HG03066 (cell line): ENCODE measurements around the gene STK16.
"Not testable (repeated sequence)": the region's sequence is repeated elsewhere in the genome, so short reads cannot be mapped to it uniquely, and the experiment has no call there.

Source experiments
- ATAC-seq: cut with Tn5 transposase; IDR thresholded peaks from one replicate; pipeline ENCODE4 v1.9.1; 2021; ENCODE audit warnings: low read depth; ENCODE audit not compliant: unreplicated experiment

The STK16 gene

GRCh38 chr2:219245148-219245898, at the start of gene STK16, which contains the start of gene GLB1L:
STK16 (plus strand) TSS chr2:219245479; CDS start chr2:219246000, 521 bp downstream.
GLB1L (minus strand) TSS chr2:219245444; CDS start chr2:219243573, 1,871 bp downstream.
- peak; percentile 73 for ATAC-seq

DNA sequence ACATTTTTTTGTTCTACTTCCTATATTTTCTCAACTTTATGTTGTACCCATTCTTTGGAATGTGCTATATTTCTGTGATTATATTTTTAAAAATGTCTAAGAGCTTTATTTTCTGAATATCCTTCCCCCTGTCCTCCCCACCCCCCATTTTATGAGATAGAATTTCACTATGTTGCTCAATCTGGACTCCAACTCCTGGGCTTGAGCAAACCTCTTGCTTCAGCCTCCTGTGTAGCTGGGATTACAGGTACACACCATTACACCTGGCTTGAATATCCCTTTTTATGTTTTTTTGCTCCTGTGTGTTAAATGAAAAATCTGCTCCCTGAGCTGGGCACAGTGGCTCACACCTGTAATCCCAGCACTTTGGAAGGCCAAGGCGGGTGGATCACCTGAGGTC, 47.9 kb upstream of the STK16 start:
- no peak for ATAC-seq

GRCh38 chr2:219198974-219199373, 46.3 kb upstream of the STK16 start:
- ATAC-seq, result no peak

GRCh38 chr2:219199470-219200211, 45.6 kb upstream of the STK16 start:
- no peak for ATAC-seq

DNA sequence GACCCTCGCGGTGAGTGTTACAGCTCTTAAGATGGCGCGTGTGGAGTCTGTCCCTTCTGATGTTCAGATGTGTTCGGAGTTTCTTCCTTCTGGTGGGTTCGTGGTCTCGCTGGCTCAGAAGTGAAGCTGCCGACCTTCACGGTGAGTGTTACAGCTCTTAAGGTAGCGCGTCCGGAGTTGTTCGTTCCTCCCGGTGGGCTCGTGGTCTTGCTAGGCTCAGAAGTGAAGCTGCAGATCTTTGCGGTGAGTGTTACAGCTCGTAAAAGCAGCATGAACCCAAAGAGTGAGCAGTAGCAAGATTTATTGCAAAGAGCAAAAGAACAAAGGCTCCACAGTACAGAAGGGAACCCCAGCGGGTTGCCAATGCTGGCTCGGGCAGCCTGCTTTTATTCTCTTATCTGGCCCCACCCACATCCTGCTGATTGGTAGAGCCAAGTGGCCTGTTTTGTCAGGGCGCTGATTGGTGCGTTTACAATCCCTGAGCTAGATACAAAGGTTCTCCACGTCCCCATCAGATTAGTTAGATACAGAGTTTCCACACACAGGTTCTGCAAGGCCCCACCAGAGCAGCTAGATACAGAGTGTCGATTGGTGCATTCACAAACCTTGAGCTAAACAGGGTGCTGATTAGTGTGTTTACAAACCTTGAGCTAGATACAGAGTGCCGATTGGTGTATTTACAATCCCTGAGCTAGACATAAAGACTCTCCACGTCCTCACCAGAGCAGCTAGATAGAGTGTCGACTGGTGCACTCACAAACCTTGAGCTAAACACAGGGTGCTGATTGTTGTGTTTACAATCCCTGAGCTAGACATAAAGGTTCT, 44.6 kb upstream of the STK16 start:
- not testable (repeated sequence) for ATAC-seq

- not testable (repeated sequence) for ATAC-seq
These were observed 43.9 kb upstream of the STK16 start for GRCh38 chr2:219201331-219201730.

DNA sequence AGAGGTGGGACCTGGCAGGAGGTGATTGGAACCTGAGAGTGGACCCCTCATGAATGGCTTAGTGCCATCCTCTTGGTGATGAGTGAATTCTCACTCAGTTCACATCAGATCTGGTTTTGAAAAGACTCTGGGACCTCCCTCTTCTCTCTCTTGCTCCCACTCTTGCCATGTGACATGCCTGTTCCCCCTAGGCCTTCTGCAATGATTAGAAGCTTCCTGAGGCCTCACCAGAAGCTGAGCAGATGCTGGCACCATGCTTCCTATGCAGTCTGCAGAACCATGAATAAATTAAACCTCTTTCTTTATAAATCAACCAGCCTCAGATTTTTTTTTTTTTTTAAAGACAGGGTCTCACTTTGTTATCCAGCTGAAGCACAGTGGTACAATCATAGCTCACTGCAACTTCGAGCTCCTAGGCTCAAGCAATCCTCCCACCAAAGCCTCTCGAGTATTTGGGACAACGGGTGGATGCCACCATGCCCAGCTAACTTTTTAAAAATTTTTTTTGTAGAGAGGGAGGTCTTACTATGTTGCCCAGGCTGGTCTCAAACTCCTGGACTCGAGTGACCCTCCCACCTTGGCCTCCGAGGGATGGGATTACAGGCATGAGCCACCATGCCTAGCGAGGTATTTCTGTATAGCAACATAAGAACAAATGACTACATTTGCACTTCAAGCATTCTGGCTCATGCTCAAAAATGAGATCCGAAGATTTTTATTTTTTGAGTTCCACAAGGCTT, 40.7 kb upstream of the STK16 start:
- no peak for ATAC-seq

DNA sequence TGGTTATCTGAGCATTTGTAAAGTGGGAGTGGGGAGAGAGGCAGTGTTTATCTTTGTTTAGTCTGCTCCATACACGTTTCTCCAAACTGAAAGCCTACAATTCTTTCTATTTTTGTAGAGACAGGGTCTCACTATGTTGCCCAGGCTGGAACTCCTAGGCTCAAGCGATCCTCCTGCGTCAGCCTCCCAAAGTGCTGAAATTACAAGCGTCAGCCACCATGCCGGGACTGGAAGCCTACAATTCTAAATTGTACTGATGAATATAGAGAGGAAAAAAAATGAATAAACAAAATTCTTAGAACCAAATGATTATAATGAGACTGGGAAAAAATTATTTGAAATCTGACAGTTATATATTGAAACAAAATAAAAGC, 40.1 kb upstream of the STK16 start:
- no peak for ATAC-seq

DNA sequence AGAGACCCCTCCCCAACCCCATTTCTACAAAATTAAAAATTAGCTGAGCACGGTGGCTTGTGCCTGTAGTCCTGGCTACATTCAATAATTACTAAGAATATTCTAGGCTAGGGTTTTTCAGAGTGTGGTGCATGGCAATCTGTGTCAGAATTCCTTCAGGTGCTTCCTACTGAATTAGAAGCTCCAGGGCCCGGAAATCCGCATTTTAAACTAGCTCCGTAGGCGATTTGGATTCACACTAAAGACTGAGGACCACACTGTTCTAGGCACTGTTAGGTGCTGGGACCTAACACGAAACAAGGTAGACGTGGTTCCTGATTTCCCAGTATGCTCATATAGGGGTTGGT, 39.3 kb upstream of the STK16 start:
- ATAC-seq, result no peak

DNA sequence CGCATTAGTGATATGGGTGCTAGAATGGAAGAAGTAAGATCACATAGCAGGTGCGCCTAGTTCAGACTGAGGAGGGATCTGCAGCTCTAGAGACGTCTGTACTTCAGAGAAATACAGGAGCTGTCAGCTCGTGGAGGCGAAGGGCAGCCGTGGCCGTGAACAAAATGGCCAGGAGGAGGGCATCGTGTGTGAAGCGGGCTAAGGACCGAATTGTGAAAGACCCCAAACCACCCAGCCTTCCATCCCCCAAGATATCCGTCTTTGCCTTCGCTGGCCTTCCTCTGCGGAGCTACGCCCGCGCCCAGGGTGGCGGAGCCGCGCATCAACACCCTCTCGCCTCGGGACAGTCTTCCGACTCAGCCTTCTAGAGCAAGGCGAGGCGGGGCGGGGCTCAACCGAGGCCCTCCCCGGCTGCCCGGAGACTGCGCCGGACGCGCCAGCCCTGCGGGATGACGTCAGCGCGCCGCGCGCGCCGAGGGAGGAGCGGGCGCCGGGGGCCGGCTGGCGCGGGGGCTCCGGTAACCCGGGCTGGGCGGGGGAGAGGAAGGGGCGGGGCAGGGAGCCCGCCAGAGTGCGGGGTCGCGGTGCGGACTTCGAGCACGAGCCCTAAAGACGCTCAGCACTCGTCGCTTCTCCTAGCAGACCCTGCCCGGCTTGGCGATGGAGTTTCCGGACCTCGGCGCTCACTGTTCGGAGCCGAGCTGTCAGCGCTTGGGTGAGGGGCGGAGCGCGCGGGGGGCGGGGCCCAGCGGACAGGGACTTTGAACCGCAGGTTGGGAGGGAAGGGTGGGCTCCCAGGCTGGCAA, 38.7 kb upstream of the STK16 start, which contains the start of gene ZFAND2B:
TSS of gene ZFAND2B (plus strand) at position 455 of the 806 bp plus-strand sequence. CDS start at position 661, 206 bp downstream.
- ATAC-seq, result peak; percentile 96

DNA sequence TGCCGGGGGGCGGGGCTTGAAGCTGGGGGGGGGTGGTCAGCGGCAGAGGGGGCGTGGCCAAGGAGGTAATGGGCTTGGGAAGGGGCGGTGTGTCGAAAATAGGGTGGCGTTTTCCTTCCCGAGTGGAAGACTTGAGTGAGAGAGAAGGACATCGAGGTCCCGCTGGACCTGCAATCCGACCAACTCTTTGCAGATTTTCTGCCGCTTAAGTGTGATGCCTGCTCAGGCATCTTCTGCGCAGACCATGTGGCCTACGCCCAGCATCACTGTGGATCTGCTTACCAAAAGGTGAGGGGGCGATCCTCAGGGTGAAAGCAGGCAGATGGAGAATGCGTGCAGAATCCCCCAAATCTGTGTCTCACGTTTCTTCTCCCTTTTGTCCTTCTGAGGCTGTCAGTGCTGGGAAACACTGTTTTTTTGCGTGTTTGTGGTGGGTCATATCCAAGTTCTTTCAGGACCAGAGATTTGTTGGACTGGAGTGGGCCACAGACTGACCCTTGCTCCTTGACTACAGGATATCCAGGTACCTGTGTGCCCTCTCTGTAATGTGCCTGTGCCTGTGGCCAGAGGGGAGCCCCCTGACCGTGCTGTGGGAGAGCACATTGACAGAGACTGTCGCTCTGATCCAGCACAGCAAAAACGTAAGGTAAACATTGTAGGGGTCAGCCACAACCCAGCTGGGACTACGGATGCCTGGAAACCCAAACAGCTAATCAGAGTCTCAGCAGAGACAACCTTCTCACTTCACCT, 38.0 kb upstream of the STK16 start:
- no peak for ATAC-seq

- ATAC-seq, result no peak
These were observed 37.2 kb upstream of the STK16 start for GRCh38 chr2:219207884-219208740.

- ATAC-seq, result no peak
These were observed 35.8 kb upstream of the STK16 start for GRCh38 chr2:219209236-219210195.

DNA sequence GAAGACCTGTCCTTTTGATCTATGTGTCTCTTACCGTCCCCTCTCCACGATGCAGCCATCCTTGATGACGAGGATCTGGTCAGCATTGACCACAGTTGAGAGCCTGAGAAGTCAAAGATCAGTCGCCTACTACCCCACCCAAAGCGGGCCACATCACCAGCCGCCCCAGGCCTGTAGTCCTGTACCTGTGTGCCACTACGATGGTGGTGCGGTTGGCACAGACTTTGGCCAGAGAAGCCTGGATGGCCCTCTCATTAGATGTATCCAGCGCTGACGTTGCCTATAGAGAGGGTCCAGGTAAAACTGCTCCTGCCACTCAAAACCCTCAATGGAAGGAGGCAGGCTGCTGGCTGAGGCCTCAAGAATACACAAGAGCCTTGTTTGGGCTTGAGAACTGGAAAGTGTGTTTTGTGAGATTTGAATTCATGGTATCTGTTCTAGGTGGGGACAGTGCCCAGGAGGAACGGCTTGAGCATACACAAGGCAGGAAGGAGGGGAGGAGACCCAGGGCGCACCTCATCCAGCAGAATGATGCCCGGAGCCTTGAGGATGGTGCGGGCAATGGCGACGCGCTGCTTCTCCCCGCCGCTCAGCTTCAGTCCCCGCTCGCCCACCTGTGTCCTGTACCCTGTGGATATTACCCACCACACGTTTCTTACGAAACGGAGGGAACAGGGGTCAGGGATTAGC, 34.9 kb upstream of the STK16 start:
- no peak for ATAC-seq

DNA sequence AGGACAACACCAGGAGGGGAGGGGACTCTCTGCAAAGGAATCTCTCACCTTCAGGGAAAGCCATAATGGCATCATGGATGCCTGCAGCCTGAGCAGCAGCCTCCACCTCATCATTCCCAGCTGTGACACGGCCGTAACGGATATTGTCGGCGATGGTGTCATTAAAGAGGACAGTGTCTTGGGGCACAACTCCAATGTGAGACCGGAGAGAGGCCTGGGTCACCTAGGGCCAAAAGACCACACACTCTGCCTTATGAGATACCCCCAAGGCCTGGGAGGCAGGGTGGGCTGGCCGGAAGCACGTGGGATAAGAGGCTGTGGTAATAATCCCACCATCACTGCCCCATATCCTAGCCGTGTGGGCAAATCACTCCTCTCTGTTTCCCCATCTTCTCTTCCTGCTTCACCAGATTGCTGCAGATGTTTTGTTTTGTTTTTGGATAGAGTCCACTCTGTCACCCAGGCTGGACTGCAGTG, 34.4 kb upstream of the STK16 start:
- no peak for ATAC-seq

DNA sequence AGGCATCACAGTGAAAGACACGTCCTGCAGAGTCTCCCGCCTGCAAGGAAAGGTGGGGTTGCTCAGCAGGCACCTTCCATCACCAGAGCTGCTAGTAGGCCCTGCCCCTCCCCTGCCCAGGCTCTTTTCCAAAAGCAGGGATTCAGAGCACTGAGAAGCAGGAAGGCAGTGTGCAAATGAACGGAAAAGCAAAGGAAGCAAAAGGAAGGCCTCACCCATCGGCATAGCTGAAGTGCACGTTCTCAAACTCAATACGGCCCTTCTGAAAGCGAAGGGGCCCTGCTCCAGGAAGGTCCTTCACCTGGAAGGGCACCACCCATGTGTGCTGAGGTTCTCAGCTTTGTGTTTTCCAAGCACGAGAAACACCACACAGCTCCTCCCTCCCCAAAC, 32.3 kb upstream of the STK16 start:
- ATAC-seq, result no peak
